Measurements from ENCODE around the gene CPT1C. TPM values are rescaled to one million over a fixed set of nuclear protein-coding genes. Genes with fewer than 3 reads are reported as not detected.
A peak's percentile ranks its signal among the peaks of the same experiment; 100 is the strongest.

CPT1C gene
- total and polyA plus RNA-seq, 2 of the 8 experiments (the other 6 are each of a cell fraction or from before 2014, with no cell fraction given), result 79.6 to 91.8 TPM

- Histone ChIP-seq H3K4me2 (ENCODE audit: insufficient read depth in 1 of 2, low read depth in 2 of 2, low read length in 2 of 2) (peak overlapping the region; percentile 85 to 89), H2AK5ac (ENCODE audit: low read depth, low read length) (peak overlapping the region; percentile 66; the same call in 1 of the 2 replicates), H4K5ac (ENCODE audit: insufficient read length, low read depth, low read length) (peak overlapping the region; percentile 90), H4K8ac (ENCODE audit: extremely low read depth, insufficient read depth, low read length) (0 out of 2 replicates have a peak overlapping the region, but pooled peaks have one; percentile 4), H2BK5ac (ENCODE audit: low read depth, low read length) (peak overlapping the region; percentile 86), H3K4me3 (ENCODE audit: extremely low read depth in 1 of 4, insufficient read depth in 2 of 4, low read depth in 3 of 4, low read length in 4 of 4) (peak overlapping the region; percentile 89 to 98 (median 96)), H3K23me2 (ENCODE audit: low read depth, low read length) (peaks cover 15% of the 10 kb centered on the region), H2BK12ac (ENCODE audit: low read depth, low read length) (peak overlapping the region; percentile 43; the same call in 1 of the 2 replicates), H3K18ac (ENCODE audit: extremely low read depth, low read length) (peak overlapping the region; percentile 96), H2BK20ac (ENCODE audit: low read length) (no peak overlapping the region), H3K14ac (ENCODE audit: insufficient read length) (no peak overlapping the region), H3K4me1 (replicated peaks in 1 of 4; ENCODE audit: control insufficient read depth in 3 of 4, insufficient read depth in 4 of 4, low read length in 3 of 4) (peaks cover 0 to 7% (median 2%) of the 10 kb centered on the region in 4 experiments; a peak in 4 of 7 replicates), H3K27ac (ENCODE audit: low read depth, low read length) (peak overlapping the region; percentile 72), H2BK120ac (replicated peaks; ENCODE audit: low read depth, low read length) (no peak overlapping the region), H3K9me3 (ENCODE audit: insufficient read depth in 2 of 2, low read depth in 1 of 2, low read length in 1 of 2) (peaks cover 9 to 11% of the 10 kb centered on the region in 2 experiments), H3K79me2 (ENCODE audit: control insufficient read depth in 1 of 2, insufficient read depth in 2 of 2, low read length in 2 of 2) (peaks cover 5 to 32% of the 10 kb centered on the region in 2 experiments; a peak in 2 of 4 replicates), H3K79me1 (ENCODE audit: low read depth, low read length) (peaks cover 5% of the 10 kb centered on the region), H3K23ac (ENCODE audit: insufficient read length) (no peak overlapping the region), H2AFZ (ENCODE audit: low read length) (no peak overlapping the region), H3K56ac (replicated peaks; ENCODE audit: insufficient read length, low read depth, low read length) (peak overlapping the region; percentile 86), H3K36me3 (ENCODE audit: control insufficient read depth in 2 of 4, insufficient read depth in 4 of 4, low read length in 3 of 4) (peaks cover 16 to 41% (median 32%) of the 10 kb centered on the region in 4 experiments; a peak in 7 of 8 replicates), H3K9ac (replicated peaks in 1 of 4; ENCODE audit: extremely low read depth in 1 of 4, low read depth in 3 of 4, low read length in 3 of 4) (peak overlapping the region in 3 of 4 experiments; percentile 49 to 92 (median 76); a peak in 6 of 7 replicates), H3K27me3 (replicated peaks in 1 of 4; ENCODE audit: control insufficient read depth in 3 of 4, extremely low read depth in 1 of 4, insufficient read depth in 3 of 4, low read length in 3 of 4) (no peaks in the 10 kb centered on the region), H2BK15ac (ENCODE audit: low read length) (peak overlapping the region; percentile 72; the same call in 1 of the 2 replicates), H4K91ac (replicated peaks; ENCODE audit: insufficient read length, low read length) (peak overlapping the region; percentile 8), H3K4ac (replicated peaks; ENCODE audit: insufficient read length, low read depth, low read length) (peak overlapping the region; percentile 58), H4K20me1 (replicated peaks in 1 of 2; ENCODE audit: control insufficient read depth in 1 of 2, insufficient read depth in 2 of 2, low read length in 2 of 2) (peaks cover 9 to 11% of the 10 kb centered on the region in 2 experiments)
- peak; percentile 82 to 96 for DNase-seq (ENCODE audit: low read depth in 1 of 2, low spot score in 2 of 2)
- POLR2A ChIA-PET (ENCODE audit: partially characterized antibody), result interaction anchor here (0.5 to 18.0 kb wide), 19 partner anchors 9 to 161 kb away, joined by 3 to 275 read pairs (median 4); partner anchors contain the start of genes ADM5, CPT1C, FUZ and NOSIP
- CTCF ChIA-PET (ENCODE audit: partially characterized antibody), result interaction anchor here (0.7 to 2.3 kb wide), 11 partner anchors 8 to 39 kb away, joined by 3 to 13 read pairs (median 4); partner anchors contain the start of gene ADM5
- FAIRE-seq, result no peak
- 2% methylated on average over 49 of the region's 53 CpGs; no CpG with 5 or more reads in 1 of the 2 experiments for WGBS, 2 experiments (ENCODE audit: extremely low coverage in 1 of 2, insufficient coverage in 1 of 2, insufficient read length in 1 of 2, insufficient replicate concordance in 2 of 2, low coverage in 1 of 2, low lambda C conversion rate in 2 of 2, missing lambda C conversion rate in 1 of 2)
- TF ChIP-seq SP4 (IDR thresholded peaks at IDR 0.05; ENCODE audit: low read length), result peak; percentile 36; the same call in 1 of the 2 replicates
- TF ChIP-seq ASH2L (IDR thresholded peaks at IDR 0.05; ENCODE audit: low read length), result peak; percentile 36
- no peak for TF ChIP-seq ATF2 (IDR thresholded peaks at IDR 0.05; ENCODE audit: low read length)
- TF ChIP-seq TCF12 (IDR thresholded peaks at IDR 0.05; ENCODE audit: low read depth, low read length), result no peak
- peak; percentile 48; the same call in 1 of the 2 replicates for TF ChIP-seq CREB1 (IDR thresholded peaks at IDR 0.05)
- TF ChIP-seq POLR2AphosphoS5 (IDR thresholded peaks at IDR 0.05; ENCODE audit: low read depth, low read length), result peak; percentile 59
- no peak for TF ChIP-seq EGR1 (IDR thresholded peaks at IDR 0.05; ENCODE audit: borderline replicate concordance, low read depth, low read length)
- no peak for TF ChIP-seq BCL11A (IDR thresholded peaks at IDR 0.05; ENCODE audit: low read depth in 2 of 2, low read length in 2 of 2)
- peak; percentile 51 to 78 for TF ChIP-seq POLR2A (IDR thresholded peaks at IDR 0.05; ENCODE audit: control extremely low read depth in 1 of 2, low read depth in 2 of 2, low read length in 2 of 2)
- TF ChIP-seq SIX5 (IDR thresholded peaks at IDR 0.05; ENCODE audit: low read depth, low read length), result no peak
Measured at GRCh38 chr19:49664171-49665035, 26.5 kb upstream of the CPT1C start.

All from H1 (cell line).